H1 (cell line): ENCODE measurements around the gene IQCE. TPM values are rescaled to one million over a fixed set of nuclear protein-coding genes. Genes with fewer than 3 reads are reported as not detected.

Experiments used
- CTCF ChIA-PET: fragments of 300-600 bp; sonication (Branson Sonifier 250); formaldehyde crosslinking; loops from one replicate; lab custom pipeline; 2021; ENCODE audit not compliant: partially characterized antibody; lab: Charles Lee
- POLR2A ChIA-PET: fragments of 300-600 bp; sonication (Branson Sonifier 250); formaldehyde crosslinking; loops from one replicate; lab custom pipeline; 2021; ENCODE audit warnings: inconsistent platforms; ENCODE audit not compliant: partially characterized antibody; lab: Charles Lee
- DNase-seq, 2 experiments: peaks; one replicate each; pipeline versions ENCODE4 v3.0.0 to v3.0.0-alpha.2; 2010 to 2022; ENCODE audit warnings: low spot score in 2 of 2, low read depth in 1 of 2, mixed read lengths in 1 of 2
- FAIRE-seq: peaks from 2 replicates; lab custom pipeline; 2011; peaks lifted over from hg19 to GRCh38; lab: Jason Lieb, UNC
- H2AFZ ChIP-seq: 2 replicates; pipeline ENCODE4 v1.8.1; 2012; ENCODE audit warnings: low read length, inconsistent platforms
- H2AK5ac ChIP-seq: 2 replicates; pipeline ENCODE4 v1.6.1; 2013; ENCODE audit warnings: low read depth, low read length
- H2BK120ac ChIP-seq: replicated peaks from 2 replicates; pipeline ENCODE3; 2013; ENCODE audit warnings: low read depth, low read length, inconsistent platforms
- H2BK12ac ChIP-seq: 2 replicates; pipeline ENCODE4 v1.6.1; 2013; ENCODE audit warnings: low read depth, low read length
- H2BK15ac ChIP-seq: 2 replicates; pipeline ENCODE4 v1.6.1; 2013; ENCODE audit warnings: low read length
- H2BK20ac ChIP-seq: 2 replicates; pipeline ENCODE4 v1.6.1; 2013; ENCODE audit warnings: low read length
- H2BK5ac ChIP-seq: 2 replicates; pipeline ENCODE4 v1.6.1; 2013; ENCODE audit warnings: low read depth, low read length
- H3K14ac ChIP-seq: 2 replicates; pipeline ENCODE4 v1.6.1; 2013; ENCODE audit warnings: inconsistent platforms; ENCODE audit not compliant: insufficient read length
- H3K18ac ChIP-seq: 2 replicates; pipeline ENCODE4 v1.6.1; 2013; ENCODE audit warnings: low read length; ENCODE audit errors: extremely low read depth
- H3K23ac ChIP-seq: 2 replicates; pipeline ENCODE4 v1.6.1; 2013; ENCODE audit warnings: inconsistent platforms; ENCODE audit not compliant: insufficient read length
- H3K23me2 ChIP-seq: 2 replicates; pipeline ENCODE4 v1.6.1; 2013; ENCODE audit warnings: low read depth, low read length
- H3K27ac ChIP-seq: 2 replicates; pipeline ENCODE4 v1.6.1; 2011; ENCODE audit warnings: low read depth, low read length, inconsistent platforms
- H3K27me3 ChIP-seq, 4 experiments: replicated peaks in 1 of 4; 1 replicate in 1 of 4; 2 replicates in 3 of 4; pipeline versions ENCODE4 v1.6.1 to v1.8.1; 2011 to 2013; ENCODE audit warnings: low read length in 3 of 4, mild to moderate bottlenecking in 3 of 4, inconsistent platforms in 2 of 4, mixed read lengths in 2 of 4, moderate library complexity in 1 of 4; ENCODE audit not compliant: control insufficient read depth in 3 of 4, insufficient read depth in 3 of 4; ENCODE audit errors: extremely low read depth in 1 of 4
- H3K36me3 ChIP-seq, 4 experiments: 2 replicates each; pipeline versions ENCODE4 v1.6.1 to v1.8.1; 2011 to 2013; ENCODE audit warnings: mild to moderate bottlenecking in 4 of 4, low read length in 3 of 4, moderate library complexity in 2 of 4, control low read depth in 1 of 4, inconsistent platforms in 1 of 4; ENCODE audit not compliant: insufficient read depth in 4 of 4, control insufficient read depth in 2 of 4
- H3K4ac ChIP-seq: replicated peaks from 2 replicates; pipeline ENCODE3; 2013; ENCODE audit warnings: low read length, low read depth, mixed read lengths, inconsistent platforms; ENCODE audit not compliant: insufficient read length
- H3K4me1 ChIP-seq, 4 experiments: replicated peaks in 1 of 4; 1 replicate in 1 of 4; 2 replicates in 3 of 4; pipeline versions ENCODE4 v1.6.1 to v1.8.1; 2011 to 2013; ENCODE audit warnings: low read length in 3 of 4, inconsistent platforms in 2 of 4, mixed read lengths in 1 of 4; ENCODE audit not compliant: insufficient read depth in 4 of 4, control insufficient read depth in 3 of 4
- H3K4me2 ChIP-seq, 2 experiments: 2 replicates each; pipeline versions ENCODE4 v1.6.1 to v1.8.1; 2011 to 2013; ENCODE audit warnings: low read depth in 2 of 2, low read length in 2 of 2, control low read depth in 1 of 2, inconsistent platforms in 1 of 2, mild to moderate bottlenecking in 1 of 2; ENCODE audit not compliant: insufficient read depth in 1 of 2
- H3K4me3 ChIP-seq, 4 experiments: fragments of 200-600, 300-600 bp in 1 of 4; sonication (generic), shearing (Covaris generic), sonication (Bioruptor Twin) in 1 of 4; 2 replicates each; pipeline versions ENCODE4 v1.5.1 to v1.8.1; 2011 to 2016; ENCODE audit warnings: low read length in 4 of 4, low read depth in 3 of 4, control low read depth in 2 of 4, inconsistent platforms in 2 of 4, mild to moderate bottlenecking in 2 of 4, mixed read lengths in 1 of 4, moderate library complexity in 1 of 4; ENCODE audit not compliant: insufficient read depth in 2 of 4; ENCODE audit errors: extremely low read depth in 1 of 4
- H3K56ac ChIP-seq: replicated peaks from 2 replicates; pipeline ENCODE3; 2013; ENCODE audit warnings: low read depth, mild to moderate bottlenecking, mixed read lengths, low read length, inconsistent platforms; ENCODE audit not compliant: insufficient read length
- H3K79me1 ChIP-seq: 2 replicates; pipeline ENCODE4 v1.6.1; 2013; ENCODE audit warnings: low read depth, low read length, control low read depth
- H3K79me2 ChIP-seq, 2 experiments: 2 replicates each; pipeline versions ENCODE4 v1.6.1 to v1.8.1; 2012 to 2013; ENCODE audit warnings: low read length in 2 of 2, mild to moderate bottlenecking in 2 of 2, inconsistent platforms in 1 of 2; ENCODE audit not compliant: insufficient read depth in 2 of 2, control insufficient read depth in 1 of 2
- H3K9ac ChIP-seq, 4 experiments: replicated peaks in 1 of 4; 1 replicate in 1 of 4; 2 replicates in 3 of 4; pipeline versions ENCODE4 v1.6.1 to v1.8.1; 2011 to 2013; ENCODE audit warnings: low read depth in 3 of 4, low read length in 3 of 4, control low read depth in 2 of 4, mild to moderate bottlenecking in 2 of 4, moderate library complexity in 2 of 4, inconsistent platforms in 1 of 4; ENCODE audit errors: extremely low read depth in 1 of 4
- H3K9me3 ChIP-seq, 2 experiments: 2 replicates each; pipeline versions ENCODE4 v1.6.1 to v1.8.1; 2012 to 2013; ENCODE audit warnings: mild to moderate bottlenecking in 2 of 2, moderate library complexity in 2 of 2, control low read depth in 1 of 2, inconsistent platforms in 1 of 2, low read depth in 1 of 2, low read length in 1 of 2, mixed read lengths in 1 of 2; ENCODE audit not compliant: insufficient read depth in 2 of 2
- H4K20me1 ChIP-seq, 2 experiments: replicated peaks in 1 of 2; 2 replicates each; pipeline versions ENCODE3 to v1.8.1; 2011 to 2013; ENCODE audit warnings: inconsistent platforms in 2 of 2, low read length in 2 of 2, mild to moderate bottlenecking in 1 of 2; ENCODE audit not compliant: insufficient read depth in 2 of 2, control insufficient read depth in 1 of 2
- H4K5ac ChIP-seq: 2 replicates; pipeline ENCODE4 v1.6.1; 2013; ENCODE audit warnings: low read length, low read depth, mixed read lengths, inconsistent platforms; ENCODE audit not compliant: insufficient read length
- H4K8ac ChIP-seq: 2 replicates; pipeline ENCODE4 v1.8.0; 2013; ENCODE audit warnings: mild to moderate bottlenecking, moderate library complexity, low read length, inconsistent platforms; ENCODE audit not compliant: insufficient read depth; ENCODE audit errors: extremely low read depth
- H4K91ac ChIP-seq: replicated peaks from 2 replicates; pipeline ENCODE3; 2013; ENCODE audit warnings: low read length, mixed read lengths, inconsistent platforms; ENCODE audit not compliant: insufficient read length
- BCL11A ChIP-seq, 2 experiments: IDR thresholded peaks; one replicate each; pipeline ENCODE4 v1.6.1; 2011; ENCODE audit warnings: low read depth in 2 of 2, low read length in 2 of 2, mild to moderate bottlenecking in 2 of 2
- CHD2 ChIP-seq: IDR thresholded peaks from 2 replicates; pipeline ENCODE4 v1.6.1; 2012; ENCODE audit warnings: low read length, improper control_type of control experiment
- EZH2 ChIP-seq: fragments of 200-600 bp; sonication (generic); IDR thresholded peaks from 2 replicates; pipeline ENCODE4 v1.7.1; 2012; ENCODE audit warnings: low read depth, mild to moderate bottlenecking, moderate library complexity, low read length, inconsistent platforms; ENCODE audit not compliant: severe bottlenecking
- GTF2F1 ChIP-seq: IDR thresholded peaks from 2 replicates; pipeline ENCODE4 v1.6.1; 2012; ENCODE audit warnings: low read depth, low read length, improper control_type of control experiment, borderline replicate concordance
- KDM5A ChIP-seq: fragments of 200-600 bp; IDR thresholded peaks from 2 replicates; pipeline ENCODE4 v1.7.1; 2012; ENCODE audit warnings: mild to moderate bottlenecking, low read length, inconsistent platforms, mixed read lengths
- NANOG ChIP-seq: IDR thresholded peaks from 2 replicates; pipeline ENCODE4 v1.6.1; 2011; ENCODE audit warnings: low read length, low read depth, mild to moderate bottlenecking, inconsistent platforms; ENCODE audit not compliant: insufficient read depth, poor library complexity, severe bottlenecking
- POU5F1 ChIP-seq: IDR thresholded peaks from 2 replicates; pipeline ENCODE4 v1.6.1; 2011; ENCODE audit warnings: low read depth, mild to moderate bottlenecking, low read length, moderate library complexity
- SP4 ChIP-seq: IDR thresholded peaks from 2 replicates; pipeline ENCODE4 v1.6.1; 2012; ENCODE audit warnings: low read length, inconsistent platforms
- WGBS, 2 experiments: shearing (Covaris generic) in 1 of 2; methylation state at CpG; one replicate each; pipeline versions ENCODE4 v1.1.6 to v1.1.7; 2013 to 2015; ENCODE audit warnings: low lambda C conversion rate in 2 of 2, mixed read lengths in 2 of 2, inconsistent platforms in 1 of 2, low coverage in 1 of 2, missing lambda C conversion rate in 1 of 2; ENCODE audit not compliant: insufficient replicate concordance in 2 of 2, insufficient coverage in 1 of 2, insufficient read length in 1 of 2; ENCODE audit errors: extremely low coverage in 1 of 2, missing lambda C conversion rate in 1 of 2; 5-methylcytosine and 5-hydroxymethylcytosine counted together
- polyA plus RNA-seq, 7 experiments: library from polyadenylated mRNA; depleted of rRNA in 3 of 7; stranded (reverse) in 5 of 7; unstranded in 2 of 7; fragments of >200 nt in 5 of 7; fragments of 200-250 nt in 2 of 7; gene quantifications; 1 replicate in 5 of 7; 2 replicates in 1 of 7; 4 replicates in 1 of 7; pipeline versions ENCODE4 v1.2.1 to v1.2.3, GENCODE V29; 2011 to 2013; ENCODE audit warnings: missing spikeins in 2 of 7, mixed read lengths in 2 of 7
- total RNA-seq: library from RNA; stranded (reverse); fragmentation: NEBNext Ultra II Directional; extraction: Animal tissue kit (Norgen Biotek cat#: 25700); gene quantifications from 2 replicates; pipeline ENCODE4 v1.2.1, GENCODE V29; 2021

Gene IQCE
- total and polyA plus RNA-seq, 2 of the 8 experiments (the other 6 are each of a cell fraction or from before 2014, with no cell fraction given), result 2.2 to 4.9 TPM

DNA sequence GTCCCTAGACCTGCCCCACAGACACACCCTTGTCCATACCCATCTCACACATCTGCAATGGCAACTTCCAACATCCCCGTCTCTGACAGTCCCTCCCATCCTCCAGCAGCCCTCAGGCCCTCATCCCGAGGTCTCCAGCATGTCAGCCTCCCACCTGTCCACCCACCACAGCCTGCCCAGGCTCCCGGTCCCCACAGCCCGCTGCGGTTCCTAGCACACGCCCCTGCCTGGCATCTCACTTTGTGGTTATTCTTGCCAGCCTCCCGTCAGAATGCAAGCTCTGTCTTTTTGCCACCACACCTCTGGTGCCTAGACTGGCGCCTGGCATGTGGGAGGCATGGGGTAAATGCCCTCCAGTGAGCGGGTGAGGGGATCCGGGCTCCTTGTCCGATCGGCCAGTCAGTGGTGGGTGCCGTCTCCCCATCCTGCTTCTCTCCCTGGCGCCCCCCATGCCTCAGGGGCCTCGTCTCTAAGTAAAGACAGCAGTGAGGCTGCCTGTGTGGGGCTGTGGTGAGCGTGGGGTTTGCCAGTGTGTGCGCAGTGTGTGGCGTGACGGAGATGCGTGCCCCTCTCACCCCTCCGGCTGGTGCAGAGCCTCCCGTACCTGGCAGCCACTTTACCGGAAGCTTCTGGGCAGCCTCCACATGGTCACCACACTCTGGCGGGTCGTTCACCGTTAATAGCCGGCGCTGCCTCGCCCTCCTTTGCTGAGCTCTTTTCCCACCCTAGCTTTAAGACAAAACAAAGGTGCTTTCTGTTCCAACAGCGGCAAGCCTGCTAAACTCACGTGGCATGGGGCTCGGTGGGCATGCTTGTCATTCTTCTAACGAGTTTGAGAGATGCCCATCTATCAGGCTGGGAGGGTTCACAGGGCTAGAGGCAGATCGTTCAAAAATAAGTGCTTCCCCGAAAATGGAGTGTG is 44.5 kb downstream of the IQCE start:
- H3K27me3 ChIP-seq, result no peaks in the 10 kb centered on the region
- no peaks in the 10 kb centered on the region for H3K79me1 ChIP-seq
- H2BK15ac ChIP-seq, result no peak overlapping the region; the same call in 1 of the 2 replicates
- DNase-seq, result no peak
- H4K91ac ChIP-seq, result no peak overlapping the region
- H4K20me1 ChIP-seq, result no peaks in the 10 kb centered on the region
- H3K36me3 ChIP-seq, result peaks cover 0 to 2% (median 0%) of the 10 kb centered on the region in 4 experiments; a peak in 1 of 8 replicates
- no peak overlapping the region for H2BK20ac ChIP-seq
- H2BK120ac ChIP-seq, result no peak overlapping the region
- ChIA-PET POLR2A (interaction anchor here (0.7 to 1.3 kb wide), 3 partner anchors 10 to 28 kb away, joined by 3 to 4 read pairs (median 3); partner anchors contain the start of gene TTYH3), CTCF (interaction anchor here (0.7 to 5.7 kb wide), 15 partner anchors 8 to 170 kb away, joined by 3 to 30 read pairs (median 4); no protein-coding TSS in a partner anchor)
- no peak overlapping the region for H3K14ac ChIP-seq
- peaks cover 0 to 7% (median 1%) of the 10 kb centered on the region in 4 experiments; a peak in 3 of 7 replicates for H3K4me1 ChIP-seq
- peak overlapping the region; percentile 85; the same call in 1 of the 2 replicates for H2AK5ac ChIP-seq
- no peak overlapping the region for H2AFZ ChIP-seq
- no peak overlapping the region for H3K27ac ChIP-seq
- no peaks in the 10 kb centered on the region for H3K9me3 ChIP-seq
- H3K79me2 ChIP-seq, result no peaks in the 10 kb centered on the region
- no peak overlapping the region for H3K9ac ChIP-seq
- no peak overlapping the region; the same call in 1 of the 2 replicates for H4K8ac ChIP-seq
- WGBS, 2 experiments, result 94% methylated on average over 35 of the region's 35 CpGs; no CpG with 5 or more reads in 1 of the 2 experiments
- H3K4me3 ChIP-seq, result no peak overlapping the region
- no peak overlapping the region for H4K5ac ChIP-seq
- no peaks in the 10 kb centered on the region for H3K23me2 ChIP-seq
- no peak overlapping the region for H3K18ac ChIP-seq
- no peak overlapping the region for H3K4me2 ChIP-seq
- H3K56ac ChIP-seq, result no peak overlapping the region
- no peak overlapping the region for H3K23ac ChIP-seq
- FAIRE-seq, result no peak
- H2BK5ac ChIP-seq, result no peak overlapping the region
- H2BK12ac ChIP-seq, result no peak overlapping the region
- H3K4ac ChIP-seq, result peak overlapping the region; percentile 62
- TF ChIP-seq KDM5A, result no peak
- TF ChIP-seq SP4, result no peak
- no peak for TF ChIP-seq GTF2F1
- no peak for TF ChIP-seq CHD2
- no peak for TF ChIP-seq NANOG
- no peak for TF ChIP-seq BCL11A (IDR thresholded peaks at IDR 0.05; ENCODE audit: low read depth in 2 of 2, low read length in 2 of 2)
- no peak for TF ChIP-seq POU5F1
- TF ChIP-seq EZH2, result no peak
